Cerebellar nuclear complex (tissue), 1 donor: ENCODE data around the gene MACROD1.
"Not testable (repeated sequence)": the region's sequence is repeated elsewhere in the genome, so short reads cannot be mapped to it uniquely, and the experiment has no call there.

Source experiments
- DNase-seq, 2 experiments: peaks; one replicate each; lab custom pipeline; 2025; lab: John Stamatoyannopoulos, UW

MACROD1 gene

DNA sequence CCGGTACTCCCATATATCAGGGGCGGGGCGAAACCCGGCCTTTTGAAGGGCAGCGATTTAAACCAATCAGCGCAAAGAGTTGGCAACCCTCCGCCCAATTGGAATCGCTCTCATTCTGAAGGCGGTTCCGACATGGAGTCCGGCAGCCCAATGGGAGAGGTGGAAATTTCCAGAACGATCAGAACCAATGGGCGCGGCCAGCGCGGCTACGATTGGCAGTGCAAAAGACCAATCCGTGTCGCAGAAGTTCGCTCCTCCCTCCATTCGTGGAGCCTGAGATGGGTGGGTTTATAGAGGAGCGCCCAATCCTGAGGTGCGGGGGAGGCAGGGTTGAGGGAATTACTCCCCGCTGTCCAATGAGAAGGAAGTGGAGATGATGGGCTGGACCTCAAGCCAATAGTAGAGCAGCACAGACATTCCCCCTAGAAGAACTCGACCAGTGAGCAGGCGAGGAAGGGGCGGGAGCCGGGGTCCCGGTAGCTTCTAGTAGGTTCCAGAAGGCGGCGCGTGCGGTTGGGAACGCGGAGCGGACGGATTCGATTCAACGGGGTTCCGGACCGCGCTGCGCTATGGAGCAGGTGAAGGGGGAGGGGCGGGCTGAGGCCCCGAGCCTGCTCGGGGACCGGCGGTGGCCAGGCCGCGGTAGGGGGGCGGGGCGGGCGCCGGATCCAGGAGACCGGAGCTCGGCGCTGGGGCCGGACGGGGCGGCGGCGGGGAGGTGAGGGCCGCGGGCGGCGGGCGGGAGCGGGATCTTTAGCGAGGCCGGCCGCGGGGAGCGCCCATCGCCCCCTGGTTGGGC lies 20.0 kb upstream of the MACROD1 start, which contains the start of gene STIP1:
Gene STIP1 (plus strand): TSS at position 479 of the 799 bp plus-strand sequence. CDS start 91 bp downstream, at position 570.
- peak; percentile 99 for DNase-seq

- DNase-seq, result no peak
Observed at GRCh38 chr11:64185175-64185692, 19.3 kb upstream of the MACROD1 start.

DNA sequence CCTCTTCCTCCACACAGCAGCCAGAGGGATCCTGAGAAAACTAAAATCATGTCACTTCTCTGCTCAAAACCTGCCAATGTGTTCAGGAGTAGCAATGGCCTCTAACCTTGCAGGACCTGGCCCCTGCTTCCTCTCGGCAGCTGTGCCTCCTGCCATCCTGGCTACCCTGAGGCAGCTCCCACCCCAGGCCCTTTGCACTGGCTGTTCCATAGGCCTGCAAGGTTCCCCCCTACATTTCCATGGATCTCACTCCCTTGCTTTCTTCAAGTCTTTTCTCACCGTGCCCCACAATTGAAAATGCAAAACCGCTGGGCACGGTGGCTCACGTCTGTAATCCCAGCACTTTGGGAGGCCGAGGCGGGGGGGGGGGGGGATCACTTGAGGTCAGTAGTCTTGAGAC lies 18.0 kb upstream of the MACROD1 start:
- no peak for DNase-seq

DNA sequence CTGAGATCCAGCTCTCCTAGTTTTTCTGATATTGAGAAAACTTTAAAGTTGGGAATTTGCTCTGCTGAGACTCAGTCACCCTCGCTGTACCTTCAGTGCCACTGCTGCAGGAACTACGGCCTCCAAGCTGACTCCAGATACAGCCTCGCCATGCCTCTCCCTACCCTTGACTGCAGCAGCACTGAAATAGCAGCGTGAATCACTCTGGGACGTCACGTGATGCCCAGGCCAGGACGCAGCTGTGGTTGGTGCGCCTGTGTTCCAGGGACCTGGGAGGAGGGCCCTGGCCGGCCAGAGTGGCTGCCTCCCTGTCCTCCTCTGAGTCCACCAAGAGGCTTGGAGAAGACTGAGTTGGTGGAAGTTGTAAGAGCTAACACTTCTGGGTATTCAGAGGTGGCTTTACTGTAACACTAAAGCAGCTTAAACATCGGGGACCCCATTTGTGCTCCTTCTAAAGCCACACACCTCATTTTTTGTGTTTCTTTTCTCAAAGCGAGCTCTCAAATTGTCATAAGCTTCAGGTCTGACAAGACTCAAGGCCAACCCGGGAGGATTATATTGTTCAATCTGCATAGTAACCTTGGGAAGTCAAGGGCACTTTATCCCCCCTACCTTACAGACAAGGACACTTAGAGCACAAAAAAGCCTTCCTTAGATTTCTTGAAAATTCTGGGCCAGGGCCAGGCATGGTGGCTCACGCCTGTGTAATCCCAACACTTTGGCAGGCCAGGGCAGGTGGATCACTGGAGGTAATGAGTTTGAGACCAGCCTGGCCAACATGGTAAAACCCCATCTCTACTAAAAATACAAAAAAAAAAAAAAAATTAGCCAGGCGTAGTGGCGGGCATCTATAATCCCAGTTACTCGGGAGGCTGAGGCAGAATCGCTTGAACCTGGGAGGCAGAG lies 15.8 kb upstream of the MACROD1 start:
- peak in 1 of 2 experiments; percentile 49 for DNase-seq

DNA sequence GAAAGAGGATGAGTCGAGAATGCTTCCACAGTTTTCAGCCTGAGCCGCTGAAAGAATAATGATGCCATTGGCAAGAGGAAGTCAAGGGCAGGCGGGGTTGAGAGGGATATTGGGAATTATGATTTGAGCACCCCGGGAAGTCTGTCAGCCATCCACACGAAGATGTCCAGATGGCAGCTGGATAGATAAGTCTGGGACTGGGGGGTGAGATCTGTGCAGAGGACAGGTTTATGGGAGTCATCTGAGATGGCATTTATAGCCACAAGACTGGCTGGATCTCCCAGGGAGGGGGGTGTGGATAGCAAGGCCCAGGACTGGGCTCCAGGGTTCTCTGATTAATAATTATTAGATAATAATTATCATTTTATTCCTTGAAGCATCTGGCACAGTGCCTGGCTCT lies 15.0 kb upstream of the MACROD1 start:
- DNase-seq, result no peak

- no peak for DNase-seq
Observed at GRCh38 chr11:64178951-64179639, 13.2 kb upstream of the MACROD1 start.

GRCh38 chr11:64178203-64178602 lies 12.3 kb upstream of the MACROD1 start:
- DNase-seq, result no peak

DNA sequence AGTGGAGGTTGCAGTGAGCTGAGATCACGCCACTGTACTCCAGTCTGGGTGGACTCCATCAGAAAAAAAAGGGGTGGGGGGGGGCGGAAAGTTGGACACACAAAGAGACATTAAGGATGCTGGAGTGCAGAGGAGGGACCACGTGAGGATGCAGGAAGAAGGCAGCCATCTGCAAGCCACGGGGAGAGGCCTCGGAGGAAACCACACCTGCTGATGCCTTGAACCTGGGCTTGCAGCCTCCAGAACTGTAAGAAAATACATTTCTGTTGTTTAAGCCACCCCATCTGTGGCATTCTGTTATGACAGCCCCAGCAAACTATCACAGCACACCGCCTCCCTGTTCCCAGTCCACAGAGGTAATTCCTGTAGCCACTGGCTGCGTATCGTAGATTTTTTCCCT lies 10.8 kb upstream of the MACROD1 start:
- no peak for DNase-seq

DNA sequence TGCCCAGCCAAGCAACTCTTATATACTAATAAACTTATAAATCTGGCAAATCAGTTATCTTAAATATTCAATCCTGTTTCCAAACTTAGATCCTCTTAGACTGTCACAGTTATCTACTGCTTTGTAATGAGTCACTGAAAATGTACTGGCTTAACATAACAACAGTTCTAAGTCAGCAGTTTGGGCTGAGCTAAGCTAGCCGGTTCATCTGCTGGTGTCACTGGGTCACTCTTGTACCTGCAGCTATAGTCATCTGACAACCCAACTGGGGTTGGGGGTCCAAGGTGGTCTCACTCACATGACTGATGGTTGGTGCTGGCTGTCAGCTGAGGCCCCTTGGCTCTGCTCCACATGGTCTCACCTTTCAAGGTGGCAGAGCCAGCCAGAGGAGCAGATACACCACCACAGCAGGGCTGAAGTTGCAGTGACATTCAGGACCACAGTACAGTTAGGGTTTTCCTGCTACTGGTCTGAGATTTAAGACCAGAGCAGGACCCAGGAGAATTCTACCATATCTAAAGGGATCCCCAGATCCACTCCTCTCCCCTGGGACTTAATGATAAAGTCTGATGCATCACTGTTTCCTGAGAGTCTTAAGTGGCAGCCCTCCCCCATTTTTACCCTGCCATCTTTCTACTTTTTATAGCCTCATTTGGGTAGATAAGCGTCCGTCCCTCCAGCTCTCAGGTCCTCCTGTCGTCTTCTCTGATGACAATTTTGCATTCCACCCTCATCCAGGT lies 7.9 kb upstream of the MACROD1 start:
- DNase-seq, result no peak

DNA sequence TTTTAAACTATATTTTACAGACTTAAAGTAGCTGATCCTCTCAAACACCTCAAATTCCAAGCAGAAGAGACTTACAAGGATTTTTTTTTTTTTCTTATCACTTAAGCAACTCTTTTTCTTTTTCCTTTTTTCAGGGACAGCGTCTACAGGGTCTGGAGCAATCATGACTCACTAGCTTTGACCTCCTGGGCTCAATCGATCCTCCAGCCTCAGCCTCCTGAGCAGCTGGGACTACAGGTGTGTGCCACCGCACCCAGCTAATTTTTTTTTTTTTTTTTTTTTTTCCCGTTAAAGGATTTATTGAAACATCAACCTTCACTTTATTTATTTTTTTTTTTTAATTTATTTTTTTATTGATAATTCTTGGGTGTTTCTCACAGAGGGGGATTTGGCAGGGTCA lies 4.5 kb upstream of the MACROD1 start:
- DNase-seq, result no peak

DNA sequence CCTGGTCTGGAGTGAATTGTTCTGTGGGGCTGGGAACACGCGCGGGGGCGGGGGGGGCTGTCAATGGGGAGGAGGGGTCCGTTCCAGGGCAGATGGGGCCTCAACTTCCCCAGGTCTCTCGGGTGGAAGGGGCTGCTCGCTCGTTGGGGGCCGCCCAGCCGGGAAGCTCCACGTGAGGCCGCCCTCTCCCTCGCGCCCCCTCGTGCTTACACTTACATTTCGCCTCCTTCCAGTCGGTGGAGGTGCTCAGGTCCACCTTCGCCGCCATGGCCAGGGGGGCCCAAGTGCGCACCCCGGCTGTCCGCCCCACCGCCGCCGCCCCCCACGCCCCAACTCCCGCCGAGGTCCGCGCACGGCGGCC lies 452 bp downstream of the MACROD1 start:
- DNase-seq, result no peak

DNA sequence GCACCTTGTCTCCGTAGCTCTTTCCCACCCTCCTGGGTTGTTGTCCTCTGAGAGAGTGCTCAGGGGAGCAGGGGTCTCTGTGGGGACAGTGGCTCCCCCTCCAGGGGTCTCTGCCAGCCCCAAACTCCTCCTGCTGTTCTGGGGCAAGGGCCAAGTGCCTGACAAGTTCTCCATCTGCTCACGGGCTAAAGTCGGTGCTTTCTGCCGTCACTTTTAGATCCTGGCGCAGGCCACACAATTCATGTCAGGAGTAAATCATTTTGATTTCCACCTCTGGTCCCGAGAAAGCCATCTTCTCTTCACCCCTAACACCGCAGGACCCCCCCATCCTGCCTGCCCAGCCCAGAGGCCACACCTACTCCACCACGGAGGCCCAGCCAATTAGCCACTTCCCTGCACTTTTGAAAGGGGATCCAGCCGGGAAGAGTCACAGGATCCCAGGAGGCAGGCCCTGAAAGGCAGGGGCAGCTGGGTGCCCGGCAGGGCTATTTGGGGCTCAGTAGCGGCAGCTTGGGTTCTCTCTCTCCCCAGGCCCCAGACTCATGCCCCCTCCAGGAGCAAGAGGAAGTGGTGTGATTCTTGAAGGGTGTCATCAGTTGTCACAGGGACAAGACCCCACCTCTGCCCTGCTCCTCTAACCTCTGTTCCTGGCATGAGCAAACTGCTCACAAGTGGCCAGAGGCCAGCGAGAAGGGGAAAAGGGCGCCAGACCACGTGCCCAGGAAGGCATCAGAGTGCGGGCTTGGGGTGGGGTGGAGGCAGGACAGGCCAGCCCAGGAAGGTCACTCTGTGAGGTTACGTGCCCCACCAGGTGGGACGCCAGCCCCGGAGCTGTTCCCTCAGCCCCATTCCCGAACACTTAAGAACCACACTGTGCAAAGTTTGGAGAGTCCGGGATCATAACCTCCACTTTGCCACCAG lies 1.3 kb downstream of the MACROD1 start:
- DNase-seq, result no peak

DNA sequence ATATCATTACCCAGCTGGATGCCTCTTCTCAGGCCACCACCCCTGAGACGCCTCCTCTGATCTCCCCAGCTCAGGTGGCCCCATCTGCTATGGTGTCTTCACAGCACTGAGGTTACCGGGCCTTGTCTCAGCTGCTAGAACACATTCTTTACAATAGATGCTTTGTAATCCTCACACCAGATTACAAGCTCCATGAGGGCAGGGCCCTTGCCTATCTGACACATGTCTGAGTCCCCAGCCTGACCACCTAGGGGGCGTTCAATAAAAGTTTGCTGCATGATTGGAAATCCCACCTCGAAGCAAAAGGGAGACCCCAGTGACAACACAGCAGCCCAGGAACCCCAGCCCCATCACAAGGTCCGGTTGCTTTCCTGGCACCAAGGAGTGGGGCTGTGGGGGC lies 2.0 kb downstream of the MACROD1 start:
- no peak for DNase-seq

DNA sequence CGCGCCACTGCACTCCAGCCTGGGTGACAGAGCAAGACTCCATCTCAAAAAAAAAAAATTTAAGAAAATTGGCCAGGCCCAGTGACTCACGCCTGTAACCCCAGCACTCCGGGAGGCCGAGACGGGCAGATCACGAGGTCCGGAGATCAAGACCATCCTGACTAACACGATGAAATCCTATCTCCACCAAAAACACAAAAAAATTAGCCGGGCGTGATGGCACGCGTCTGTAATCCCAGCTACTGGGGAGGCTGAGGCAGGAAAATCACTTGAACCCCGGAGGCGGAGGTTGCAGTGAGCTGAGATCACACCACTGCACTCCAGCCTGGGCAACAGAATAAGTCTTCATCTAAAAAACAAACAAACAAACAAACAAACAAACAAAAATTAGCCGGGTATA lies 3.1 kb downstream of the MACROD1 start:
- DNase-seq, result not testable (repeated sequence)

DNA sequence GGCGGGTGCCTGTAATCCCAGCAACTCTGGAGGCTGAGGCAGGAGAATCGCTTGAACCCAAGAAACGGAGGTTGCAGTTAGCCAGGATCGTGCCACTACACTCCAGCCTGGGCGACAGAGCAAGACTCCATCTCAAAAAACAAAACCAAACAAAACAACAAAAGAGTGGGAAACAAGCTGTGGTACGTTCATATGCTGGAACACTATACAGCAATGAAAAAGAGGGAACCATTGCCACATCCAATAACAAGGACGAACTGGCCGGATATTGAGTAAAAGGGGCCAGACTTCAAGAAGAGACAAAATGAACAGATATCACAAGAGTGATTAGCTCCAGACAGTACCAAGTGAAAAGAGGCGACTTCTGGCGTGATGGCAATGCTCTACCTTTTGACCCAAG lies 4.9 kb downstream of the MACROD1 start:
- no peak for DNase-seq

- no peak for DNase-seq
Observed at GRCh38 chr11:64157631-64158394, 8.1 kb downstream of the MACROD1 start.

DNA sequence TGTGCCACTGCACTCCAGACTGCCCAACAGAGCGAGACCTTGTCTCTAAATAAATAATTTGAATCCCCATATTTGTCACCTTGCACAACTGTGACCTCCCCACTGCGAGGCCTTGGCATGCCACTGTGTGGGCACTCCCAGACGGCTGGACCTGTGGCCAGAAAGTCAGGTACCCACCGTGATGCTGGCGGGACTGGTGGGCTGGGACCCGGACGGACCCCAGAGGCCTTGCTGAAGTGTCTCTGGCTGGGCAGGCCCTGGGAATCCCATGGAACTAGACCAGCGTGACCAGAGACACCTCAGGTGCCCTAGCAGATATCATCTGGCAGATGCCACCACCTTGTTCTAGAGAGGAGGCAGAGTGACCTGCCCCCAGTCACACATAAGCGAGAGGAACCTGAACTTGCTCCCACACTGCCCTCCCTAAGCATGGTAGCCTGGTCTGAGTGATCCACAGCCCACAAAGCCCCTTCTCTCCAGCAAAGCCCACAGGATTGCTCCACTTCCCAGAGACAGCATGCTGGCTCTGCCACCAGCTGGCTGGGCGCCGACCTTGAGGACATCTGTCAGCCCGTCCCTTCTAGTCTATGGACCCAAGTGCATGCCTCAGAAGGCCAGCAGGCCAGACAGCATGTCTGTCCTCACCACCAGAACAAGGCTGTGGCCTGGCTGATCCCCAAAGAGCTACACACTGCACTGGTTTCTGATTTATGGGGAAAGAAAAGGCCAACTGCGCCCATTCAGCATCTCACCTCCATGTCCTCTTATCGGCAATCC lies 9.5 kb downstream of the MACROD1 start:
- DNase-seq, result peak in 1 of 2 experiments; percentile 35

DNA sequence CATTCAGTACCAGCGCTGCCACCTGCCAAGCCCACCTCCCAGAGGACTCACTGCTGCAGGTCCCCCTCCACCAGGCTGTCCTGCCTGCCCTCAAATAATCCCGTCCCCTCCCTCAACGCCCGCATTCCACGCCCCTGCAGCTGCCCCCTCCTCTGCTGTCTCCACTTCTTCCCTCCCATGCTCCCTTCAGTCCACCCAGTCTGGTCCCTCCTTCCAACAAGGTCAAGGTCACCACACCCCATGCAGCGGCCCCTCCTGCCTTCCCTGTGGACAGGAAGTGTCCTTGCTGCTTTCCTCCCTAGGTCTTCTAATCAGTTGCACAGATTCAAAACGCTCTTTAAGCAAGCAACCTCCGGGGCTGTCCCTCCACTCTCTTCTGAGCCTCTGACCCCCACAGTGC lies 12.1 kb downstream of the MACROD1 start:
- DNase-seq, result no peak
